ENCODE measurements around the gene PLXNA4. TPM values are rescaled to one million over a fixed set of nuclear protein-coding genes. Genes with fewer than 3 reads are reported as not detected.

PLXNA4 gene
- total and polyA plus RNA-seq, 4 donors, result 0.04 to 1.1 (median 0.41) TPM

DNA sequence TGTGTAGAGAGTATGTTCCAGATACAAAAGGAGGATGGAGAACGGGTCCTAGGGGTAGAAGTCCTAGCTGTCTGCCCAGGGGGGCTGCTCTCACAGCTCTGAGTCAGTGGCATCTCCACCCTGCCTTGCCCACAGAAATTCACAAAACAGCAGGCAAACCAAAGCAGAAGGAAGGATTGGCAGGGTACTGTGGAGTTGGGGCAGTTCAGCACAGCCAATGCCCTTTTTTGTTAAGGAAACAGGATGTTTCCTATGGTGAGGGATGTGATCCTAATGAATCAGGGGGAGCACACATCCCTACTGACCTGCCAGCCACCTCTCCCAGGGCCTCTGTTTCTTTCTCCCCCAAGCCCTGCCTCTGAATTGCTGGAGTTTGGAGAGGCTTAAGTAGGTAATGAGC is 457.6 kb downstream of the PLXNA4 start:
- Histone ChIP-seq H3K4me3 (ENCODE audit: low read depth in 1 of 3, low read length in 3 of 3) (no peak overlapping the region), H3K27me3 (ENCODE audit: control insufficient read depth in 4 of 4, insufficient read depth in 4 of 4, low read length in 3 of 4) (no peaks in the 10 kb centered on the region), H3K4me1 (ENCODE audit: control insufficient read depth in 4 of 4, insufficient read depth in 4 of 4, low read length in 3 of 4) (no peaks in the 10 kb centered on the region), H3K36me3 (ENCODE audit: control insufficient read depth in 4 of 4, insufficient read depth in 3 of 4, low read depth in 1 of 4, low read length in 3 of 4) (no peaks in the 10 kb centered on the region), H3K9ac (ENCODE audit: low read depth in 1 of 2, low read length in 2 of 2) (no peak overlapping the region), H3K9me3 (ENCODE audit: control insufficient read depth in 4 of 4, low read length in 3 of 4) (no peaks in the 10 kb centered on the region), H3K27ac (ENCODE audit: low read depth in 1 of 2, low read length in 2 of 2) (no peak overlapping the region)
- TF ChIP-seq FOXA1 (IDR thresholded peaks at IDR 0.05), result no peak
- TF ChIP-seq JUND (IDR thresholded peaks at IDR 0.05), result no peak
- no peak for TF ChIP-seq SP1 (IDR thresholded peaks at IDR 0.05)
- TF ChIP-seq MAX (IDR thresholded peaks at IDR 0.05), result no peak
- TF ChIP-seq HNF4A (conservative IDR thresholded peaks at IDR 0.05), result no peak
- no peak for TF ChIP-seq RXRA (IDR thresholded peaks at IDR 0.05)
- no peak for TF ChIP-seq YY1 (IDR thresholded peaks at IDR 0.05)
- no peak for TF ChIP-seq REST (IDR thresholded peaks at IDR 0.05)
- WGBS, result 89% methylated on average over 1 of the region's 1 CpG
- no peak for DNase-seq (ENCODE audit: low spot score)

GRCh38 chr7:132117636-132118035 is 458.6 kb downstream of the PLXNA4 start:
- no peaks in the 10 kb centered on the region for H3K4me1 ChIP-seq (ENCODE audit: control insufficient read depth in 4 of 4, insufficient read depth in 4 of 4, low read length in 3 of 4)
- no peak for TF ChIP-seq FOXA2 (IDR thresholded peaks at IDR 0.05)
- TF ChIP-seq HNF4A (conservative IDR thresholded peaks at IDR 0.05), result no peak
- TF ChIP-seq, protein P1, sequence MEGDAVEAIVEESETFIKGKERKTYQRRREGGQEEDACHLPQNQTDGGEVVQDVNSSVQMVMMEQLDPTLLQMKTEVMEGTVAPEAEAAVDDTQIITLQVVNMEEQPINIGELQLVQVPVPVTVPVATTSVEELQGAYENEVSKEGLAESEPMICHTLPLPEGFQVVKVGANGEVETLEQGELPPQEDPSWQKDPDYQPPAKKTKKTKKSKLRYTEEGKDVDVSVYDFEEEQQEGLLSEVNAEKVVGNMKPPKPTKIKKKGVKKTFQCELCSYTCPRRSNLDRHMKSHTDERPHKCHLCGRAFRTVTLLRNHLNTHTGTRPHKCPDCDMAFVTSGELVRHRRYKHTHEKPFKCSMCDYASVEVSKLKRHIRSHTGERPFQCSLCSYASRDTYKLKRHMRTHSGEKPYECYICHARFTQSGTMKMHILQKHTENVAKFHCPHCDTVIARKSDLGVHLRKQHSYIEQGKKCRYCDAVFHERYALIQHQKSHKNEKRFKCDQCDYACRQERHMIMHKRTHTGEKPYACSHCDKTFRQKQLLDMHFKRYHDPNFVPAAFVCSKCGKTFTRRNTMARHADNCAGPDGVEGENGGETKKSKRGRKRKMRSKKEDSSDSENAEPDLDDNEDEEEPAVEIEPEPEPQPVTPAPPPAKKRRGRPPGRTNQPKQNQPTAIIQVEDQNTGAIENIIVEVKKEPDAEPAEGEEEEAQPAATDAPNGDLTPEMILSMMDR (IDR thresholded peaks at IDR 0.05; ENCODE audit: low read depth, low read length, missing input control), result no peak
- TF ChIP-seq RXRA (IDR thresholded peaks at IDR 0.05), result no peak
- no peak for TF ChIP-seq RAD21 (IDR thresholded peaks at IDR 0.05)
- no peak for TF ChIP-seq REST (IDR thresholded peaks at IDR 0.05)
- no peak for TF ChIP-seq GABPA (IDR thresholded peaks at IDR 0.05 in 1 of 2, conservative IDR thresholded peaks at IDR 0.05 in 1 of 2)
- TF ChIP-seq ATF3 (IDR thresholded peaks at IDR 0.05), result no peak
- TF ChIP-seq SP1 (IDR thresholded peaks at IDR 0.05), result no peak
- no peak for TF ChIP-seq EGR1 (IDR thresholded peaks at IDR 0.05; ENCODE audit: low read depth in 2 of 2)
- TF ChIP-seq HNF4G (IDR thresholded peaks at IDR 0.05), result no peak
- no peak for TF ChIP-seq JUND (IDR thresholded peaks at IDR 0.05)
- TF ChIP-seq MAX (IDR thresholded peaks at IDR 0.05), result no peak
- TF ChIP-seq FOXA1 (IDR thresholded peaks at IDR 0.05), result no peak
- TF ChIP-seq TAF1 (conservative IDR thresholded peaks at IDR 0.05), result no peak
- no peak for TF ChIP-seq ZBTB33 (IDR thresholded peaks at IDR 0.05)
- 60% methylated on average over 6 of the region's 6 CpGs for WGBS
- no peak for DNase-seq (ENCODE audit: low spot score)
- no peaks in the 10 kb centered on the region for H3K27me3 ChIP-seq (ENCODE audit: control insufficient read depth in 4 of 4, insufficient read depth in 4 of 4, low read length in 3 of 4)
- no peak overlapping the region for H3K9ac ChIP-seq (ENCODE audit: low read depth in 1 of 2, low read length in 2 of 2)
- H3K36me3 ChIP-seq (ENCODE audit: control insufficient read depth in 4 of 4, insufficient read depth in 3 of 4, low read depth in 1 of 4, low read length in 3 of 4), result no peaks in the 10 kb centered on the region
- H3K27ac ChIP-seq (ENCODE audit: low read depth in 1 of 2, low read length in 2 of 2), result no peak overlapping the region
- H3K9me3 ChIP-seq (ENCODE audit: control insufficient read depth in 4 of 4, low read length in 3 of 4), result no peaks in the 10 kb centered on the region
- H3K4me3 ChIP-seq (ENCODE audit: low read depth in 1 of 3, low read length in 3 of 3), result no peak overlapping the region
